HepG2 (cell line): Measurements from ENCODE around the gene RPP14.

Source experiments
- IRF1 ChIP-seq: sonication (generic); formaldehyde crosslinking; IDR thresholded peaks from 2 replicates; pipeline ENCODE4 v1.4.0; 2020; ENCODE audit warnings: low read depth, mild to moderate bottlenecking, missing genetic modification reagents
- MED1 ChIP-seq: sonication (generic); formaldehyde crosslinking; IDR thresholded peaks from 2 replicates; pipeline ENCODE4 v1.4.0; 2020; ENCODE audit warnings: missing genetic modification reagents

DNA sequence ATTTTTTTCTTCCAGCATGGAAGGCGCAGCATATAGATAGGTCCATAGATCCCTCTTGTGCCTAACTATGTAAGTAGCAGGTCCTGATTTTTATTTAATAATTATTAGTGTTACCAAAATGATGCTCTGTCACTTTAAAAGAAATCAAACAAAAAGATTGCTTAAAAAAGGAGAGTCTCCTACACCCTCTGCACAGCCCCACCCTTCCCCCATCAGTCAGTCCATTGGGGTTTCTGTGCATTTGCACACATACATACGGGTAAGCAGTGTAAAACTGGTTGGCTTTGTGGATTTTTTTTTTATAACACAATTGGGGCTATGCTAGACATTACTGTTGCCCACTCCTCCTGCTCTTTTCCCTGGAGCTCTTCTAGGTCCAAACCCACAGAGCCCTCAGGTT lies 7.0 kb upstream of the RPP14 start:
- TF ChIP-seq MED1 (no peak), IRF1 (CRISPR knock-in tag) (no peak)
